PC-9 (cell line): ENCODE data around the gene ROBO1. TPM values are rescaled to one million over a fixed set of nuclear protein-coding genes. Genes with fewer than 3 reads are reported as not detected.

Experiments
- BruUV-seq: library from RNA; stranded (reverse); fragments of 400-500 nt; replicated peaks from 2 replicates; lab custom pipeline; 2021; lab: Mats Ljungman, UMichigan
- CTCF ChIA-PET: fragments of 300-600 bp; sonication (Branson Sonifier 250); formaldehyde crosslinking; loops from one replicate; lab custom pipeline; 2022; ENCODE audit warnings: antibody characterized with exemption; lab: Charles Lee
- POLR2A ChIA-PET: fragments of 300-600 bp; sonication (Branson Sonifier 250); formaldehyde crosslinking; loops from one replicate; lab custom pipeline; 2022; ENCODE audit warnings: antibody characterized with exemption; ENCODE audit not compliant: unreplicated experiment; lab: Charles Lee
- DNase-seq, 2 experiments: peaks; one replicate each; pipeline versions ENCODE4 v3.0.0 to v3.0.0-alpha.2; 2015 to 2022; ENCODE audit warnings: mixed read lengths in 1 of 2
- H2AFZ ChIP-seq: fragments of 200-600 bp; sonication (generic); 2 replicates; pipeline ENCODE4 v1.8.1; 2017; ENCODE audit warnings: antibody characterized with exemption
- H3F3A ChIP-seq: fragments of 200-600 bp; sonication (generic); 2 replicates; pipeline ENCODE4 v1.8.1; 2017; ENCODE audit warnings: antibody characterized with exemption, mild to moderate bottlenecking, low read depth; ENCODE audit not compliant: insufficient read depth
- H3K27ac ChIP-seq: fragments of 200-600 bp; sonication (generic); 2 replicates; pipeline ENCODE4 v1.6.1; 2016; ENCODE audit warnings: mixed run types
- H3K27me3 ChIP-seq: fragments of 200-600 bp; sonication (generic); 2 replicates; pipeline ENCODE4 v1.6.1; 2016; ENCODE audit warnings: low read depth, mixed run types; ENCODE audit not compliant: insufficient read depth
- H3K36me3 ChIP-seq: fragments of 200-600 bp; sonication (generic); 2 replicates; pipeline ENCODE4 v1.6.1; 2016; ENCODE audit warnings: low read depth, mixed run types
- H3K4me1 ChIP-seq: fragments of 200-600 bp; sonication (generic); replicated peaks from 2 replicates; pipeline ENCODE4 v1.6.1; 2016; ENCODE audit warnings: mixed run types; ENCODE audit not compliant: insufficient read depth
- H3K4me2 ChIP-seq: fragments of 200-600 bp; sonication (generic); 2 replicates; pipeline ENCODE4 v1.6.1; 2017; ENCODE audit warnings: mixed run types
- H3K4me3 ChIP-seq: fragments of 200-600 bp; sonication (generic); 2 replicates; pipeline ENCODE4 v1.6.1; 2016; ENCODE audit warnings: mixed run types
- H3K79me2 ChIP-seq: fragments of 200-600 bp; sonication (generic); 2 replicates; pipeline ENCODE4 v1.6.1; 2017; ENCODE audit warnings: low read depth, mixed run types
- H3K9me2 ChIP-seq: fragments of 200-600 bp; sonication (generic); 2 replicates; pipeline ENCODE4 v1.8.1; 2017; ENCODE audit warnings: mild to moderate bottlenecking; ENCODE audit not compliant: insufficient read depth
- H3K9me3 ChIP-seq: fragments of 200-600 bp; sonication (generic); 2 replicates; pipeline ENCODE4 v1.8.1; 2016; ENCODE audit warnings: low read depth; ENCODE audit not compliant: insufficient read depth
- H4K20me1 ChIP-seq: fragments of 200-600 bp; sonication (generic); 2 replicates; pipeline ENCODE4 v1.8.1; 2017; ENCODE audit not compliant: insufficient read depth
- EZH2 ChIP-seq: fragments of 200-600 bp; sonication (generic); IDR thresholded peaks from 2 replicates; pipeline ENCODE4 v1.8.0; 2017; ENCODE audit warnings: antibody characterized with exemption, low read depth
- intact Hi-C: fragments of 100-400 bp; cut with micrococcal nuclease; formaldehyde crosslinking; loops from one replicate; pipeline ENCODE4 v1.10.0; 2022; ENCODE audit not compliant: unreplicated experiment
- total RNA-seq: library from RNA; stranded (reverse); gene quantifications from 2 replicates; pipeline ENCODE4 v1.2.3, GENCODE V29; 2021
- TF ChIP-seq, protein P1 (sequence below): fragments of 200-600 bp; sonication (generic); conservative IDR thresholded peaks from 2 replicates; pipeline ENCODE4 v1.6.1; 2017; ENCODE audit warnings: mixed run types, antibody characterized with exemption, mild to moderate bottlenecking, moderate library complexity

Gene ROBO1
- total RNA-seq, 1 experiment from 2014 or later = 17.5 TPM

DNA sequence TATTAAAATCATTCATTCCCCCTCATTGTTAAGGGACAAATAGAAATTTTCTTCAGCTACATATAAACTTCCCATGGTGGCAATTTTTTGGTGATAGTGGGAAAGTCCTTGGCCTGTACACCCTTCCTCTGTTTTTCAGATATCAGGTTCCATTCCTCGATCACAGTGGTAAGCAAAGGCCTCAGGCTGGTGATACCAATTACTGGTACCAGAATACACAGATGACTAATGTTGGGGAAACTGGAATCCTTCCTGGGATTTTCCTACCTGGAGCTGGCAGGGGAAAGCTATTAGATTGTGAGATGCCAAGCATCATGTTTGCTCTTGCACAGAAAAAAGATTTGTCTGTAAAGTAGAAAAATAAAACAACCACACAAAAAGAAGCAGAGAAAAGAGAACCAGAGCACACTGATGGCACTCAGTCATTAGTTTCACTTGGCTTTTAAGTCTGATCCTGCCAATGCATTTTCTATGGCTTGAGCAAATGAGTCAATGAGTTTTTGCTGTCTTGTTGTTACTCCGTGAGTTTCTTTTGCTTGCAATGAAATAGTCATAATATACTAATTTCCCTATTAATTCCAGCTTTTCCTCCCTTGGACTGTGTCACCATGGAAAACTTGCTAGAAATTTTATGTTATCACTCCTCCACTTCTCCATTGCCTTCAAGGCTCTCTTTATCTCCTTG, 795.0 kb downstream of the ROBO1 start:
- H3K4me2 ChIP-seq = no peak overlapping the region
- DNase-seq = no peak
- H3K4me1 ChIP-seq = no peaks in the 10 kb centered on the region
- no peaks in the 10 kb centered on the region for H3K9me2 ChIP-seq
- no peak overlapping the region for H2AFZ ChIP-seq
- no peaks in the 10 kb centered on the region for H3K9me3 ChIP-seq
- ChIA-PET CTCF (no interaction called here), POLR2A (interaction anchor here (0.5 kb wide), 1 partner anchor 991 kb away, joined by 3 read pairs; no protein-coding TSS in a partner anchor)
- no peaks in the 10 kb centered on the region; the same call in 1 of the 2 replicates for H4K20me1 ChIP-seq
- H3F3A ChIP-seq = no peaks in the 10 kb centered on the region
- H3K36me3 ChIP-seq = no peaks in the 10 kb centered on the region
- intact Hi-C loops = no loop called here
- no peak overlapping the region for H3K4me3 ChIP-seq
- no TSS peak for BruUV-seq
- no peak overlapping the region for H3K27ac ChIP-seq
- H3K79me2 ChIP-seq = no peaks in the 10 kb centered on the region
- TF ChIP-seq EZH2 = no peak
- TF ChIP-seq, protein P1, sequence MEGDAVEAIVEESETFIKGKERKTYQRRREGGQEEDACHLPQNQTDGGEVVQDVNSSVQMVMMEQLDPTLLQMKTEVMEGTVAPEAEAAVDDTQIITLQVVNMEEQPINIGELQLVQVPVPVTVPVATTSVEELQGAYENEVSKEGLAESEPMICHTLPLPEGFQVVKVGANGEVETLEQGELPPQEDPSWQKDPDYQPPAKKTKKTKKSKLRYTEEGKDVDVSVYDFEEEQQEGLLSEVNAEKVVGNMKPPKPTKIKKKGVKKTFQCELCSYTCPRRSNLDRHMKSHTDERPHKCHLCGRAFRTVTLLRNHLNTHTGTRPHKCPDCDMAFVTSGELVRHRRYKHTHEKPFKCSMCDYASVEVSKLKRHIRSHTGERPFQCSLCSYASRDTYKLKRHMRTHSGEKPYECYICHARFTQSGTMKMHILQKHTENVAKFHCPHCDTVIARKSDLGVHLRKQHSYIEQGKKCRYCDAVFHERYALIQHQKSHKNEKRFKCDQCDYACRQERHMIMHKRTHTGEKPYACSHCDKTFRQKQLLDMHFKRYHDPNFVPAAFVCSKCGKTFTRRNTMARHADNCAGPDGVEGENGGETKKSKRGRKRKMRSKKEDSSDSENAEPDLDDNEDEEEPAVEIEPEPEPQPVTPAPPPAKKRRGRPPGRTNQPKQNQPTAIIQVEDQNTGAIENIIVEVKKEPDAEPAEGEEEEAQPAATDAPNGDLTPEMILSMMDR = no peak
- H3K27me3 ChIP-seq = no peaks in the 10 kb centered on the region

DNA sequence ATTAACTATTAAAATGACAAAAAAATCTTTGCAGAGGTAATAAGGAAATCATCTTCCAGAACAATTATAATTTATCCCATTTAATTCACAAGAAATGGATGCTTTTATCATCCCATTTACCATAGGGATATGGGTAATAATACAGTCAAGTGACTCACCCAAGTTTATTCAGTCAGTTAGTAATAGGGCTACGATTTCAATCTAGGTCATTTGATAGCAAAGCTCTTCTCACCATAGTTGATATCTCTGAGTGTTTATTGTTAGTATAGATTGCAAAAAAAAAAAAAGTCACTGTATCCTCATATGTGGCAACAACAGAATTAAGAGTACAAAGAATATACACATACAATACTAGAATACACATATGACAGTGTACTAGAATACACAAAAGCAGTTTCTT, 797.1 kb downstream of the ROBO1 start:
- no peak overlapping the region for H3K4me3 ChIP-seq
- H3K27ac ChIP-seq = no peak overlapping the region
- no peaks in the 10 kb centered on the region for H3K9me2 ChIP-seq
- H3K9me3 ChIP-seq = no peaks in the 10 kb centered on the region
- DNase-seq = no peak
- H2AFZ ChIP-seq = no peak overlapping the region
- no peaks in the 10 kb centered on the region for H3F3A ChIP-seq
- H3K4me1 ChIP-seq = no peaks in the 10 kb centered on the region
- H3K4me2 ChIP-seq = no peak overlapping the region
- TF ChIP-seq, protein P1 = no peak
- TF ChIP-seq EZH2 = no peak
- intact Hi-C loops = no loop called here
- CTCF ChIA-PET = no interaction called here
- H3K36me3 ChIP-seq = no peaks in the 10 kb centered on the region
- POLR2A ChIA-PET = no interaction called here
- no peaks in the 10 kb centered on the region for H3K27me3 ChIP-seq
- no peaks in the 10 kb centered on the region for H3K79me2 ChIP-seq
- H4K20me1 ChIP-seq = no peaks in the 10 kb centered on the region; the same call in 1 of the 2 replicates
- BruUV-seq = no TSS peak

DNA sequence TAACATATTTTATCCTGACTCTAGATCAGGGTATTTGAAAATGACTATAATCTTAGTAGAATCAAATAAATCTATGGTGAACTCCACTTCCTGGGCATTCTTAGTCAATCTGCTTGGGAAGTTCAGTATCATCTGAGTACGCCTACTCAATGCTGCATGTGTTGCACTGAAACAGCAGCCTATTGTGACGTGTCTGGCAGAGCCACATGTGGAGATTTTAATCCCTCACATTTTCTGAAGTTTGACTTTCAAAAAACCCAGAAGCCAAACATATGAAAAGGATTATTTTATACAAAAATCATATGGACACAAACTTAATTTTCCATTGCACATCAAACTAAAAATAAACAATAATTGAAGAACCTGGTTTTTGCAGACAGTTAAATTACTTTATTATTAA, 798.3 kb downstream of the ROBO1 start:
- Histone ChIP-seq H2AFZ (no peak overlapping the region), H3K79me2 (no peaks in the 10 kb centered on the region), H3K4me1 (no peaks in the 10 kb centered on the region), H3F3A (no peaks in the 10 kb centered on the region), H3K27me3 (no peaks in the 10 kb centered on the region), H4K20me1 (no peaks in the 10 kb centered on the region; the same call in 1 of the 2 replicates), H3K4me3 (no peak overlapping the region), H3K36me3 (no peaks in the 10 kb centered on the region), H3K9me2 (no peaks in the 10 kb centered on the region), H3K4me2 (no peak overlapping the region), H3K27ac (no peak overlapping the region), H3K9me3 (no peaks in the 10 kb centered on the region)
- intact Hi-C loops = no loop called here
- TF ChIP-seq, protein P1 = no peak
- no peak for TF ChIP-seq EZH2
- ChIA-PET POLR2A (no interaction called here), CTCF (no interaction called here)
- DNase-seq = no peak
- BruUV-seq = no TSS peak
